AG04450 (cell line): ENCODE measurements around the gene SESN3. TPM values are rescaled to one million over a fixed set of nuclear protein-coding genes. Genes with fewer than 3 reads are reported as not detected.
A peak's percentile ranks its signal among the peaks of the same experiment; 100 is the strongest.

Experiments used
- CTCF ChIA-PET: fragments of 300-600, 350-600 bp; formaldehyde crosslinking; extraction: SDS; loops from one replicate; lab custom pipeline; 2022; ENCODE audit warnings: antibody characterized with exemption, inconsistent platforms; lab: Charles Lee
- POLR2A ChIA-PET: fragments of 350-600 bp; formaldehyde crosslinking; extraction: SDS; loops from one replicate; lab custom pipeline; 2021; ENCODE audit warnings: antibody characterized with exemption, inconsistent platforms; lab: Yijun Ruan, JAX
- DNase-seq: peaks from one replicate; pipeline ENCODE4 v3.0.0-alpha.2; 2011; ENCODE audit warnings: low read depth, low spot score
- H3K27ac ChIP-seq: one replicate; pipeline ENCODE4 v1.5.1; 2012; ENCODE audit warnings: low read depth, low read length, control low read depth
- H3K27me3 ChIP-seq: one replicate; pipeline ENCODE4 v1.6.0; 2012; ENCODE audit warnings: low read length; ENCODE audit not compliant: control insufficient read depth, insufficient read depth
- H3K4me3 ChIP-seq: 2 replicates; pipeline ENCODE4 v1.5.1; 2011; ENCODE audit warnings: mild to moderate bottlenecking, low read depth, low read length, control low read depth
- H3K9me3 ChIP-seq: 2 replicates; pipeline ENCODE4 v1.5.1; 2012; ENCODE audit warnings: low read length; ENCODE audit not compliant: control insufficient read depth, insufficient read depth
- polyA plus RNA-seq: library from polyadenylated mRNA; depleted of rRNA; stranded (reverse); fragments of >200 nt; gene quantifications from 2 replicates; pipeline ENCODE4 v1.2.3, GENCODE V29; 2011
- TF ChIP-seq, protein P1 (sequence below): IDR thresholded peaks from 2 replicates; pipeline ENCODE4 v1.5.1; 2011; ENCODE audit warnings: low read depth, low read length, control low read depth, inconsistent platforms

Gene SESN3
- polyA plus RNA-seq, 1 experiment: 4.2 TPM

DNA sequence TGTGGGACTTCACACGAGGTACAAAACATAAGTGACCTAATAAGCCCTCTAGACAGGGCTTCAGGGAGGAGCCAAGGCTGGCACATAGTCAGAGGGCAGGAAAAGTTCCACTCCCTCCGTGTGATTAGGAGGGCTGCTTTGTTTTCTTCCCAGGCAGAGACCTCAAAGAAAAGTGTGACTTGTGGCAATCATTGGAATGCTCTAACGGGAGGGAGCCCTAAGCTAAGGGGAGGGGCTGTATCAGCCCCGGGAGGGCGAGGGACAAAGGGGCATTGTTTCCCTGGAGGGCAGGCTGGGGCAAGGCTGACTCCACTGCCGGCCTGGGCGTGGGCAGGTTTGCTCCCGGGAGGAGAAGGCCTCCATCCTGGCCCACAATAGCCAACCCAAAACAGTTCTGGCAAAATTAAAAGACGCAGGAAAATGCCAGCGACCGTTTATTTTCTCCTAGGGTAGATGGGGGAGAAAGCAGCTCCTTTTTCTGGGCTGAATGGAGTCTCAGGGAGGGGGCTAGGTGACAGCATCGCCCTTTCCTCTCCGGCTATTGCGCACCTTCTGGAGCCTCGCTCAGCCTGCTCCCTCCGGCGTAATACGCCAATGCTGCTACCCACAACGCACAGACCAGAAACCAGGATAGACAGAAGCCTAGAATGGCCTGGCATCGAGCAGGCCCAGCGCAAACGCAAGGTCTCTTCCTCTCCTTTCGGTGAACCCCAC, 81.2 kb downstream of the SESN3 start:
- CTCF ChIA-PET: interaction anchor here (0.8 to 15.4 kb wide), 7 partner anchors 20 to 905 kb away, joined by 3 to 284 read pairs (median 4); partner anchors contain the start of gene SRSF8
- H3K27me3 ChIP-seq: no peaks in the 10 kb centered on the region
- TF ChIP-seq, protein P1, sequence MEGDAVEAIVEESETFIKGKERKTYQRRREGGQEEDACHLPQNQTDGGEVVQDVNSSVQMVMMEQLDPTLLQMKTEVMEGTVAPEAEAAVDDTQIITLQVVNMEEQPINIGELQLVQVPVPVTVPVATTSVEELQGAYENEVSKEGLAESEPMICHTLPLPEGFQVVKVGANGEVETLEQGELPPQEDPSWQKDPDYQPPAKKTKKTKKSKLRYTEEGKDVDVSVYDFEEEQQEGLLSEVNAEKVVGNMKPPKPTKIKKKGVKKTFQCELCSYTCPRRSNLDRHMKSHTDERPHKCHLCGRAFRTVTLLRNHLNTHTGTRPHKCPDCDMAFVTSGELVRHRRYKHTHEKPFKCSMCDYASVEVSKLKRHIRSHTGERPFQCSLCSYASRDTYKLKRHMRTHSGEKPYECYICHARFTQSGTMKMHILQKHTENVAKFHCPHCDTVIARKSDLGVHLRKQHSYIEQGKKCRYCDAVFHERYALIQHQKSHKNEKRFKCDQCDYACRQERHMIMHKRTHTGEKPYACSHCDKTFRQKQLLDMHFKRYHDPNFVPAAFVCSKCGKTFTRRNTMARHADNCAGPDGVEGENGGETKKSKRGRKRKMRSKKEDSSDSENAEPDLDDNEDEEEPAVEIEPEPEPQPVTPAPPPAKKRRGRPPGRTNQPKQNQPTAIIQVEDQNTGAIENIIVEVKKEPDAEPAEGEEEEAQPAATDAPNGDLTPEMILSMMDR: no peak
- no peak for DNase-seq
- H3K4me3 ChIP-seq: no peak overlapping the region
- H3K27ac ChIP-seq: no peak overlapping the region
- H3K9me3 ChIP-seq: no peaks in the 10 kb centered on the region; the same call in 1 of the 2 replicates
- POLR2A ChIA-PET: interaction anchor here (0.6 to 0.8 kb wide), 2 partner anchors 82 to 180 kb away, joined by 3 read pairs; no protein-coding TSS in a partner anchor

DNA sequence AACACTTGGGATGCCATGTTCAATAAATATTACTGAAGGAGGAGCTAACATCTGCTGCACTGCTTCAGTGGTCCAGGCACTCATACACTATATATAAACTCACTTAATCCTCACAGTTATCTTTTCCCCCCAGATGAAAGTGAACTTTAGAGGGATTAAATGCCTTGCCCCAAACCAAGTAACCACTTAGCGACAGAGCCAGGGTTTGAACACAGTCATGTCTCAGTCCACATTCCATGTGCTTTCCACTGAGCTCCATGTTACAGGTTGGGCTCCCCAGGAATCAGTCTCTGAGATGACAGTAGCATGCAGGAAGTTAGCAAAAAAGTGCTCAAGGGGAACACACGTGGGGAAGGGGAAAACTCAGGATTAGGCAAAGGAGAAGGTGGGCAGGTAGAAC, 82.1 kb downstream of the SESN3 start:
- DNase-seq: no peak
- Histone ChIP-seq H3K27me3 (no peaks in the 10 kb centered on the region), H3K27ac (no peak overlapping the region), H3K9me3 (no peaks in the 10 kb centered on the region; the same call in 1 of the 2 replicates), H3K4me3 (no peak overlapping the region)
- CTCF ChIA-PET: interaction anchor here (0.8 to 15.4 kb wide), 5 partner anchors 59 to 906 kb away, joined by 3 to 284 read pairs (median 40); partner anchors contain the start of genes ENDOD1 and SRSF8
- POLR2A ChIA-PET: no interaction called here
- TF ChIP-seq, protein P1: no peak

DNA sequence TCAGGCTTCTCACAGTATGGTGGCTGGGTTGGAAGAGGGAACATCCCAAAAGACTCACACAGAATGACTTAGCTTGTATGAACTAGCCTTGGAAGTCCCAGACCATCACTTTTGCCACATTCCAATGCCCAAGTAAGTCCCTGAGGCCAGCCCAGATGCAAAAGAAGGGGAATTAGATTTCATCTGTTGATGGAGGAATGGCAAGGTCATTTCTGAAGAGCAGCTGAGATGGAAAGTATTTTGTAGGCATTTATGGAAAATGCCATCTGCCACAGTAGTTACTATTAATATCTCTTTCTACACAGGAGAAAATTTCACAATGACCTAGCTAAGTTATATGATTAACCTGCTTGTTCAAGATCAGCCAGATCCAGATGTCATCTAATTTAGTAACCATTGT, 82.6 kb downstream of the SESN3 start:
- Histone ChIP-seq H3K27ac (no peak overlapping the region), H3K27me3 (no peaks in the 10 kb centered on the region), H3K9me3 (no peaks in the 10 kb centered on the region; the same call in 1 of the 2 replicates), H3K4me3 (no peak overlapping the region)
- ChIA-PET CTCF (interaction anchor here (0.8 to 15.4 kb wide), 4 partner anchors 58 to 614 kb away, joined by 3 to 284 read pairs (median 62); partner anchors contain the start of genes ENDOD1 and SRSF8), POLR2A (interaction anchor here (0.7 to 1.7 kb wide), 2 partner anchors 72 to 81 kb away, joined by 3 to 12 read pairs; partner anchors contain the start of gene SRSF8)
- TF ChIP-seq, protein P1: no peak
- no peak for DNase-seq

DNA sequence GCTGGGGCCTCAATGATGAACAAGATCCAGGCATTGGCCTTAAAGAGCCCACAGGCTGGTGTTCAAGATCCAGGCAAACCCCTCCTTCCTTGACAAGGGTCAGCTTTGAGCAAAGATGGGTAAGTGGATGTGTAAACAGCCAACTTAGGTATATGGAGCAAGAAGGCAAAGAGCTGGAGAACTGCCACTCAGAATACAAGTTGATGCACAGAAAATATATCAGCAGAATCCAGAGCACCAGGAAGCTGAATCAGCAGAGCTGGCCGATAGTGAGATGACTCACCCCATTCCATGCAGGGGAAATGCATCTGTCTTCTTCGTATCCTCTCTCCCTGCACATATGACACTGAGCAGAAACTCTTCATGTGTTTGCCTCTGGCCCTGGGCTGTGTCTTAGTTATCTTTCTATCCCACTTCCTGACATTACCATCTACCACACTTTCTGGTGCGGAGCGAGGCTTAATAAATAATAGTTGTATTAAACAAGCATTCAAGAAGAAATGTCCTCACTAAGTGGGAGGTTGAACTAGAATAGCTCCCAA, 83.6 kb downstream of the SESN3 start:
- POLR2A ChIA-PET: interaction anchor here (0.8 to 1.7 kb wide), 2 partner anchors 58 to 80 kb away, joined by 3 to 12 read pairs; partner anchors contain the start of genes ENDOD1 and SRSF8
- no peaks in the 10 kb centered on the region; the same call in 1 of the 2 replicates for H3K9me3 ChIP-seq
- H3K4me3 ChIP-seq: no peak overlapping the region
- CTCF ChIA-PET: interaction anchor here (0.8 to 15.4 kb wide), 6 partner anchors 41 to 1316 kb away, joined by 3 to 284 read pairs (median 22); partner anchors contain the start of genes ENDOD1 and SRSF8
- DNase-seq: peak; percentile 69
- TF ChIP-seq, protein P1: no peak
- H3K27ac ChIP-seq: peak overlapping the region; percentile 47
- no peaks in the 10 kb centered on the region for H3K27me3 ChIP-seq
